Fibroblast of the conjunctiva (primary cell): Measurements from ENCODE around the gene LRSAM1.

Source experiments
- DNase-seq: peaks from one replicate; pipeline ENCODE4 v3.0.0-alpha.2; 2010; ENCODE audit warnings: low read depth

The LRSAM1 gene

DNA sequence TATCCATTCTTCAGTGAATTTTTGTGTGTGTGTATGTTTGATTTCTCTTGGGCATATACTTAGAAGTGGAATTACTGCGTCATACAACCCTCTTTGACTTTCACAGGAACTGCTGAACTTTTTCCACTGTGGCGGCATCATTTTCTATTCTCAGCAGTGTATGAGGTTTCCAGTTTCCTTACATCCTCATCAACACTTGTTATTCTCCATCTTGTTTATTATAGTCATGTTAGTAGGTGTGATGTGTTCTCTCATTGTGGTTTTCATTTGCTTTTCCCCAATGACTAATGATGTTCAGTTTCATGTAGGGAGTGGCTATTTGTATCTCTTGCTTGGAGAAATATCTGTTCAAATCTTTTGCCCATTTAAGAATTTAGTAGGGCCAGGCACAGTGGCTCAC lies 24.6 kb upstream of the LRSAM1 start:
- DNase-seq: no peak

GRCh38 chr9:127428348-127428747 lies 23.0 kb upstream of the LRSAM1 start:
- no peak for DNase-seq

DNA sequence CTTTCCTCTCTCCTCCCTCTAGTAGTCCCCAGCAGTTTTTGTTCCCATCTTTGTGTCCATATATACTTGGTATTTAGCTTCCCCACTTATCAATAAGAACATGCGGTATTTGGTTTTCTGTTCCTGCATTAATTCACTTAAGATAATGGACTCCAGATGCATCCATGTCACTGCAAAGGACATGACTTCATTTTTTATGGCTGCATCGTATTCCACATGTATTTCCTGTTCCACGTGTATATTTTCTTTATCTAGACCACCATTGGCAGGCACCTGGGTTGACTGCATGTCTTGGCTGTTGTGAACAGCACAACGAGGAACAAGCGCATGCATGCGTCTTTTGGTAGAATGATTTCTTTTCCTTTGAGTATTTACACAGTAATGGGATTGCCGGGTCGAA lies 20.9 kb upstream of the LRSAM1 start:
- DNase-seq: no peak

GRCh38 chr9:127437497-127438264 lies 13.6 kb upstream of the LRSAM1 start:
- no peak for DNase-seq

GRCh38 chr9:127438394-127438793 lies 12.9 kb upstream of the LRSAM1 start:
- DNase-seq: no peak

DNA sequence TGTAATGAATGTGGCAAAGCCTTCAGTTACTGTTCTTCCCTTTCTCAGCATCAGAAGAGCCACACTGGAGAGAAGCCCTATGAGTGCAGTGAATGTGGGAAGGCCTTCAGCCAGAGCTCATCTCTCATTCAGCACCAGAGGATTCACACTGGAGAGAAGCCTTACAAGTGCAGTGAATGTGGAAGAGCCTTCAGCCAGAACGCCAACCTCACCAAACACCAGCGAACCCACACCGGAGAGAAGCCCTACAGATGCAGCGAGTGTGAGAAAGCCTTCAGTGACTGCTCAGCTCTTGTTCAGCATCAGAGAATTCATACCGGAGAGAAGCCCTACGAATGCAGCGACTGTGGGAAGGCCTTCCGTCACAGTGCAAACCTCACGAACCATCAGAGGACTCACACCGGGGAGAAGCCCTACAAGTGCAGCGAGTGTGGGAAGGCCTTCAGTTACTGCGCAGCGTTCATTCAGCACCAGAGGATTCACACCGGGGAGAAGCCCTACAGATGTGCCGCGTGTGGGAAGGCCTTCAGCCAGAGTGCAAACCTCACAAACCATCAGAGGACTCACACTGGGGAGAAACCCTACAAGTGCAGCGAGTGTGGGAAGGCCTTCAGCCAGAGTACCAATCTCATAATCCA lies 6.9 kb upstream of the LRSAM1 start:
- DNase-seq: no peak

GRCh38 chr9:127444921-127445850 lies 6.1 kb upstream of the LRSAM1 start:
- DNase-seq: no peak

GRCh38 chr9:127445851-127446712 lies 5.2 kb upstream of the LRSAM1 start:
- DNase-seq: no peak

DNA sequence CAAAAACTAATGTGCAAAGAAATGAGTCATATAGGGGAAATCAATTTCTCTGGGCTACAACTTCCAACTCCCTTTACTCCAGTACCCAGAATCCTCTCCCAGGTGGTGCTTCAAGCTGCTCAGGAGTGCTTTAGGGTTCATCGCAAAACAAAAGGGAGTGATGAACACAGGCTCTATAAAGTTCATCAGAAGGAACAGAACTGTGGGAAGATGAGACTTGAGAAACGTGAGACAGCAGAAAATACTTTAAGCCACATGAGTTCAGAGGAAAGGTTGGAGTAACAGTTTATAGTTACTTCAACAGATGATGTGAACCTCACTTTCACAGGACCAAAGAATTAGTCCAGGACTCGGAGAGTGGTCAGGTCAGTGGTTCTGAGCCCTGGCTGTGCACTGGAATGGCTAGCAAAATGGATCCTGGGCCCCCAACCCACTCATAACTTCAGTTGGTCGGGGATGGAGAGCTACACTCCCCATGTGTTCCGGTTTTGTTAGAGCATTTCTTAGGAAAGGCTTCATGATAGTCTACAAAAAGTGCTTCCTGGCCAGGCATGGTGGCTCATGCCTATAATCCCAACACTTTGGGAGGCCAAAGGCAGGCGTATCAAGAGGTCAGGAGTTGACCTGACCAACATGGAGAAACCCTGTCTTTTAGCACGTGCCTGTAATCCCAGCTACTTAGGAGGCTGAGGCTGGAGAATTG lies 4.4 kb upstream of the LRSAM1 start:
- DNase-seq: no peak

DNA sequence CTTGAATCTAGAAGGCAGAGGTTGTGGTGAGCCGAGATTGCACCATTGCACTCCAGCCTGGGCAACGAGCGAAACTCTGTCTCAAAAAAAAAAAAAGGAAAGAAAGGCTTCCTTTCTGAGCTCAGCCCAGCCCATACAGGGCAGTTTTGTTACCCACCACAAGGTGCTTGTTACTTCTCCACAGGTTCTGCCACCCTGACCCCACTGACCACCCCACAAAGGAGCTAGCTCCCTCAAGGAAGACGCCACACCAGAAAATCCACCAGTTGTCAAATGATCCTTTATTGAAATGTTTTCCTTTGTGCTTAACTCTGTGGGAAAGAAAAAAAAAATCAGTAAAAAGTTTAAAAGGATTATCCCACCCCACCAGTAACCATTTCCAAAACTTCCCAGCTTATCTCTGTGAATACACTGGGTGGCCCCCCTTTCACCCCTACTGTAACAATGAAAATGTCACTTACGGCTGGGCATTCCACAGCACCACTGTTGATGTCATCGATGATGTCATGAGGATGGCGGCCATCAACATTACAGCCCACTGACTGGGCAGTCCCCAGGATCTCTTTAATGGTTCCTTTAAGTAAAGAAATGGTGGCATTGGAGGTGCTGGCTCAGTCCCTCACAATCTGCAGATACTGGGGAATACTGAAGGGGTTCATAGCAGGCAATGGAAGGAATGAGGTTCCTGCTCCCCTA lies 3.7 kb upstream of the LRSAM1 start:
- no peak for DNase-seq

DNA sequence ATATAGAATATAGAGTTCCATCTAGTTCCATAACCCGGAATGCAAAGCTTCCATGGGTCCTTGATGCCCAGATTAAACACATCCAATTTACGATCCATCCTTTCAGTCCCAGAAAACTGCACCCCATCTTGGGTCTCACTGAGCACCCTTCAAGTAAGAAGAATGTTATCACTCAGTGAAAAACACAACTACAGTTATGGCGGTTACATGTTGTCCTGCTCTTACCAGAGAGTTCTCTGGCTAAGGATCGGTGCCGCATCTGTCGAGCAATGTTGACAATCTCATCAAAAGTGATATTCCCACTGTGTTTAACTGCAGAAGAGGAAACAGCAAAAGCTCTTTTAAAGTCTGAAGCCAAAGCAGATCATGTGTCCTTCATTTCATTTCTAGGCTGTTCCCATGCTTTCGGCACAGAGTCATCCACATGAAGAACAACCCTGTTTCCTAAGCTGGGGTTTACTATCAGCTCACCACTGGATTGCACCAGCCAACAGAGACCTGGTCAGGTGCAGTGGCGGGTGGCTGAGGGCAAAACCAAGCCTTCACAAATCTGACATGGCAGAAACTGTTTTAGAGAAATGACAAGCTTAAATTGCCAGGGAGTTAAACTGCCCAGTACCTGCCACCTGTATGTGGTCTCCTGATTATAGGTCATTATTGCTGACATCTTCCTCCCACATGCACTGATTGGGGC lies 3.1 kb upstream of the LRSAM1 start:
- DNase-seq: no peak

- no peak for DNase-seq
Measured at GRCh38 chr9:127449332-127449966, 1.9 kb upstream of the LRSAM1 start.

- DNase-seq: no peak
Measured at GRCh38 chr9:127450243-127450760, 1.0 kb upstream of the LRSAM1 start.

DNA sequence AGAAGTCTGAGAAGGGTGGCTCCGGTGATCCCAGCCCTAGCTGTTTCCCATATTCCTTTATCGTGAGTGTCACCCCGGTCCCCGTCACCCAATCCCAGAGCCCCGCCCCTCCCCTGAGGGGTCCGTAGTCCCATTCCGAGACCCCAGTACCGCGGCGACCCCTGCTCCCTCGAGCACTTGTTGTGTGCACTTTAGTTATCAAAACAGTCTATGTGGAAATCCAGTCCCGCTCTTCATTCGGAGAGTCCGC lies 223 bp downstream of the LRSAM1 start:
- no peak for DNase-seq

GRCh38 chr9:127451858-127452656 lies 747 bp downstream of the LRSAM1 start:
- DNase-seq: no peak

DNA sequence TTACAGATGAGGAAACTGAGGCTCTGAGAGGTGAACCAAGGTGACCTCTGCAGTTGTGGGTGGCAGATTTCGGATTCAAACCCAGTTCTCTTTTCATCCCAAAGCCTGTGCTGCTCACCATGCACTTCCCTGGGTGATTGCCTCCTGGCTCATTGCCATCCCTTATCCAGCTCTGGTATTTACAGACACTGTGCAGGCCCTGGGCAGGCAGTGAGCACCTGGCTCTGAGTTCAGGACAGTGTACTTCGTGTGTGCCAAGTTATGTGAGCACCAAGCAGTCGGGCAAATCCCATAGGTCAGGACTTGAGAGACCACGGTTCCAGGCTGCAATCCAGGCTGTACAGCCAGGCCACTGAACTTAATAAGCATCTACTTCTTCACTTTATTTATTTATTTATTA lies 1.4 kb downstream of the LRSAM1 start:
- DNase-seq: no peak

GRCh38 chr9:127455324-127455992 lies 4.1 kb downstream of the LRSAM1 start:
- DNase-seq: no peak
